Thyroid gland (tissue), 4 donors: ENCODE results near the gene GPR55. TPM values are rescaled to one million over a fixed set of nuclear protein-coding genes. Genes with fewer than 3 reads are reported as not detected.

ENCODE experiments used
- DNase-seq, 2 donors: peaks; one replicate each; pipeline ENCODE4 v3.0.0-alpha.2; 2019
- H3K27ac ChIP-seq, 3 donors: fragments of 200-600 bp; sonication (generic); 1 replicate in 2 of 3; 2 replicates in 1 of 3; pipeline ENCODE4 v1.5.1; 2016 to 2019; ENCODE audit warnings: mild to moderate bottlenecking in 1 of 3, moderate library complexity in 1 of 3
- H3K27me3 ChIP-seq: fragments of 200-600 bp; sonication (generic); one replicate; pipeline ENCODE4 v1.5.1; 2019
- H3K36me3 ChIP-seq, 2 donors: fragments of 200-600 bp; sonication (generic); one replicate each; pipeline ENCODE4 v1.5.1; 2016 to 2019
- H3K4me1 ChIP-seq, 2 donors: fragments of 200-600 bp; sonication (generic); one replicate each; pipeline ENCODE4 v1.5.1; 2017 to 2019
- H3K4me3 ChIP-seq, 3 donors: fragments of 200-600 bp; sonication (generic); replicated peaks in 1 of 3; 1 replicate in 2 of 3; 2 replicates in 1 of 3; pipeline ENCODE4 v1.5.1; 2016; ENCODE audit warnings: mild to moderate bottlenecking in 1 of 3
- H3K9me3 ChIP-seq: fragments of 200-600 bp; sonication (generic); one replicate; pipeline ENCODE4 v1.5.1; 2017
- CTCF ChIP-seq, 6 experiments: fragments of 200-600 bp in 3 of 6; fragments of 450-650 bp in 3 of 6; sonication (generic) in 3 of 6; IDR thresholded peaks; one replicate each; pipeline ENCODE4 v1.5.1; 2016 to 2019; ENCODE audit warnings: antibody characterized with exemption in 6 of 6, mild to moderate bottlenecking in 2 of 6, inconsistent platforms in 1 of 6, moderate library complexity in 1 of 6
- POLR2A ChIP-seq, 2 donors: fragments of 450-650 bp; IDR thresholded peaks; one replicate each; pipeline ENCODE4 v1.6.1; 2017; ENCODE audit warnings: antibody characterized with exemption in 2 of 2, mild to moderate bottlenecking in 2 of 2, moderate library complexity in 1 of 2
- WGBS, 2 donors: methylation state at CpG; one replicate each; pipeline ENCODE4 v1.1.5; 2017; 5-methylcytosine and 5-hydroxymethylcytosine counted together
- intact Hi-C: fragments of 100-400 bp; cut with DNase I; formaldehyde crosslinking; loops from one replicate; pipeline ENCODE4 v1.15.1; 2023
- total RNA-seq, 4 donors: library from RNA; depleted of rRNA; stranded (reverse); fragments of >200 nt; gene quantifications; one replicate each; pipeline ENCODE4 v1.2.3, GENCODE V29; 2016

Gene GPR55
- total RNA-seq, 4 donors from 2014 or later, result 0.11 TPM; not detected in 3

- no peak for DNase-seq
- no peak for TF ChIP-seq POLR2A (IDR thresholded peaks at IDR 0.05)
- no peak for TF ChIP-seq CTCF (IDR thresholded peaks at IDR 0.05)
- Histone ChIP-seq H3K4me1 (no peaks in the 10 kb centered on the region), H3K4me3 (no peak overlapping the region), H3K36me3 (no peaks in the 10 kb centered on the region), H3K9me3 (no peaks in the 10 kb centered on the region), H3K27ac (no peak overlapping the region), H3K27me3 (no peaks in the 10 kb centered on the region)
- intact Hi-C loops, result no loop called here
- WGBS, 2 donors, result 86 to 96% methylated on average over 9 of the region's 9 CpGs
Observed at GRCh38 chr2:230879891-230880290, 45.2 kb downstream of the GPR55 start.

GRCh38 chr2:230879271-230879882 is 45.7 kb downstream of the GPR55 start:
- Histone ChIP-seq H3K27ac (no peak overlapping the region), H3K4me1 (no peaks in the 10 kb centered on the region), H3K27me3 (no peaks in the 10 kb centered on the region), H3K36me3 (no peaks in the 10 kb centered on the region), H3K9me3 (no peaks in the 10 kb centered on the region), H3K4me3 (no peak overlapping the region)
- TF ChIP-seq POLR2A (IDR thresholded peaks at IDR 0.05), result no peak
- no peak for TF ChIP-seq CTCF (IDR thresholded peaks at IDR 0.05)
- 83 to 84% methylated on average over 10 to 11 of the region's 11 CpGs for WGBS, 2 donors
- intact Hi-C loops, result no loop called here
- no peak for DNase-seq

GRCh38 chr2:230878599-230879188 is 46.3 kb downstream of the GPR55 start:
- intact Hi-C loops, result no loop called here
- no peaks in the 10 kb centered on the region for H3K36me3 ChIP-seq
- WGBS, 2 donors, result 81 to 85% methylated on average over 9 to 10 of the region's 10 CpGs
- H3K27ac ChIP-seq, result no peak overlapping the region
- no peak overlapping the region for H3K4me3 ChIP-seq
- H3K27me3 ChIP-seq, result no peaks in the 10 kb centered on the region
- DNase-seq, result no peak
- H3K9me3 ChIP-seq, result no peaks in the 10 kb centered on the region
- no peak for TF ChIP-seq CTCF (IDR thresholded peaks at IDR 0.05)
- TF ChIP-seq POLR2A (IDR thresholded peaks at IDR 0.05), result no peak
- H3K4me1 ChIP-seq, result no peaks in the 10 kb centered on the region

GRCh38 chr2:230877759-230878598 is 47.1 kb downstream of the GPR55 start:
- 82 to 88% methylated on average over 20 of the region's 20 CpGs for WGBS, 2 donors
- no peak overlapping the region for H3K4me3 ChIP-seq
- H3K27me3 ChIP-seq, result no peaks in the 10 kb centered on the region
- no peaks in the 10 kb centered on the region for H3K36me3 ChIP-seq
- no peaks in the 10 kb centered on the region for H3K4me1 ChIP-seq
- no peak overlapping the region for H3K27ac ChIP-seq
- no peaks in the 10 kb centered on the region for H3K9me3 ChIP-seq
- intact Hi-C loops, result no loop called here
- no peak for DNase-seq
- TF ChIP-seq POLR2A (IDR thresholded peaks at IDR 0.05), result no peak
- no peak for TF ChIP-seq CTCF (IDR thresholded peaks at IDR 0.05)
